Effector memory CD4-positive, alpha-beta T cell (primary cell): Measurements from ENCODE around the gene LCN1.
"Not testable (repeated sequence)": the region's sequence is repeated elsewhere in the genome, so short reads cannot be mapped to it uniquely, and the experiment has no call there.

Experiments used
- DNase-seq, 3 donors: peaks; one replicate each; pipeline ENCODE4 v3.0.0-alpha.2; 2020
- H3K27ac ChIP-seq: 2 replicates; pipeline ENCODE4 v1.7.0; 2013; ENCODE audit warnings: mild to moderate bottlenecking, low read length, moderate library complexity; ENCODE audit not compliant: insufficient read depth, poor library complexity, severe bottlenecking
- H3K27me3 ChIP-seq: replicated peaks from 2 replicates; pipeline ENCODE4 v1.7.0; 2013; ENCODE audit warnings: mild to moderate bottlenecking, low read length; ENCODE audit not compliant: insufficient read depth, control insufficient read depth, poor library complexity, severe bottlenecking
- H3K36me3 ChIP-seq: 2 replicates; pipeline ENCODE4 v1.7.0; 2013; ENCODE audit warnings: mild to moderate bottlenecking, low read length, moderate library complexity; ENCODE audit not compliant: control insufficient read depth, insufficient read depth
- H3K4me1 ChIP-seq: 2 replicates; pipeline ENCODE4 v1.7.0; 2013; ENCODE audit warnings: low read length, mild to moderate bottlenecking; ENCODE audit not compliant: control insufficient read depth, insufficient read depth, poor library complexity, severe bottlenecking
- H3K4me3 ChIP-seq: 2 replicates; pipeline ENCODE4 v1.7.0; 2013; ENCODE audit warnings: low read length, low read depth, mild to moderate bottlenecking; ENCODE audit not compliant: insufficient read depth, poor library complexity, severe bottlenecking
- H3K9me3 ChIP-seq: 2 replicates; pipeline ENCODE4 v1.7.0; 2013; ENCODE audit warnings: mild to moderate bottlenecking, low read length, moderate library complexity; ENCODE audit not compliant: control insufficient read depth

Gene LCN1

GRCh38 chr9:135505406-135506187, 15.6 kb upstream of the LCN1 start:
- H3K4me3 ChIP-seq: no peak overlapping the region
- no peak for DNase-seq
- no peaks in the 10 kb centered on the region for H3K9me3 ChIP-seq
- H3K27ac ChIP-seq: no peak overlapping the region
- no peaks in the 10 kb centered on the region for H3K27me3 ChIP-seq
- H3K4me1 ChIP-seq: peaks cover 14% of the 10 kb centered on the region
- peaks cover 20% of the 10 kb centered on the region for H3K36me3 ChIP-seq

- H3K4me3 ChIP-seq: no peak overlapping the region
- no peak for DNase-seq
- peaks cover 20% of the 10 kb centered on the region for H3K36me3 ChIP-seq
- no peaks in the 10 kb centered on the region for H3K27me3 ChIP-seq
- H3K27ac ChIP-seq: no peak overlapping the region
- no peaks in the 10 kb centered on the region for H3K9me3 ChIP-seq
- peaks cover 8% of the 10 kb centered on the region for H3K4me1 ChIP-seq
Measured at GRCh38 chr9:135506327-135507103, 14.7 kb upstream of the LCN1 start.

- Histone ChIP-seq H3K4me1 (no peaks in the 10 kb centered on the region), H3K4me3 (no peak overlapping the region), H3K36me3 (peaks cover 20% of the 10 kb centered on the region), H3K27ac (no peak overlapping the region), H3K9me3 (no peaks in the 10 kb centered on the region), H3K27me3 (no peaks in the 10 kb centered on the region)
- DNase-seq: no peak
Measured at GRCh38 chr9:135507104-135508035, 13.9 kb upstream of the LCN1 start.

- Histone ChIP-seq H3K36me3 (peaks cover 12% of the 10 kb centered on the region), H3K9me3 (no peaks in the 10 kb centered on the region), H3K27me3 (no peaks in the 10 kb centered on the region), H3K4me1 (no peaks in the 10 kb centered on the region), H3K27ac (no peak overlapping the region), H3K4me3 (no peak overlapping the region)
- DNase-seq: no peak
Measured at GRCh38 chr9:135508211-135508820, 12.9 kb upstream of the LCN1 start.

GRCh38 chr9:135509458-135509857, 11.8 kb upstream of the LCN1 start:
- H3K4me1 ChIP-seq: no peaks in the 10 kb centered on the region
- H3K36me3 ChIP-seq: peaks cover under 1% of the 10 kb centered on the region
- no peak overlapping the region for H3K4me3 ChIP-seq
- no peaks in the 10 kb centered on the region for H3K9me3 ChIP-seq
- no peak for DNase-seq
- H3K27ac ChIP-seq: no peak overlapping the region
- no peaks in the 10 kb centered on the region for H3K27me3 ChIP-seq

- Histone ChIP-seq H3K27ac (no peak overlapping the region), H3K36me3 (no peaks in the 10 kb centered on the region), H3K4me3 (no peak overlapping the region), H3K27me3 (no peaks in the 10 kb centered on the region), H3K9me3 (no peaks in the 10 kb centered on the region), H3K4me1 (no peaks in the 10 kb centered on the region)
- DNase-seq: no peak
Measured at GRCh38 chr9:135512241-135512603, 9.0 kb upstream of the LCN1 start.

GRCh38 chr9:135512904-135513303, 8.3 kb upstream of the LCN1 start:
- Histone ChIP-seq H3K4me1 (no peaks in the 10 kb centered on the region), H3K27ac (no peak overlapping the region), H3K27me3 (no peaks in the 10 kb centered on the region), H3K4me3 (no peak overlapping the region), H3K9me3 (no peaks in the 10 kb centered on the region), H3K36me3 (no peaks in the 10 kb centered on the region)
- DNase-seq: no peak

- Histone ChIP-seq H3K27me3 (no peaks in the 10 kb centered on the region), H3K4me3 (no peak overlapping the region), H3K27ac (no peak overlapping the region), H3K36me3 (no peaks in the 10 kb centered on the region), H3K9me3 (no peaks in the 10 kb centered on the region), H3K4me1 (no peaks in the 10 kb centered on the region)
- no peak for DNase-seq
Measured at GRCh38 chr9:135513351-135513846, 7.8 kb upstream of the LCN1 start.

GRCh38 chr9:135513906-135514305, 7.3 kb upstream of the LCN1 start:
- not testable (repeated sequence) for H3K9me3 ChIP-seq, H3K27ac ChIP-seq, H3K4me1 ChIP-seq, H3K27me3 ChIP-seq, H3K4me3 ChIP-seq, DNase-seq, H3K36me3 ChIP-seq
